ENCODE results near the gene RHO. TPM values are rescaled to one million over a fixed set of nuclear protein-coding genes. Genes with fewer than 3 reads are reported as not detected.

Gene RHO
- total RNA-seq, 1 donor from 2014 or later: not detected

- FAIRE-seq: no peak
Measured at GRCh38 chr3:129536374-129536667, 7.9 kb downstream of the RHO start.

GRCh38 chr3:129536804-129537203 is 8.4 kb downstream of the RHO start:
- no peak for TF ChIP-seq CTCF (IDR thresholded peaks at IDR 0.05; ENCODE audit: insufficient read depth, low read length, severe bottlenecking)
- H3K36me3 ChIP-seq (ENCODE audit: control insufficient read depth, insufficient read depth, low read length): no peaks in the 10 kb centered on the region
- no peaks in the 10 kb centered on the region for H3K27me3 ChIP-seq (ENCODE audit: control insufficient read depth, insufficient read depth, low read length)
- no peak overlapping the region for H3K4me3 ChIP-seq (ENCODE audit: low read depth, low read length)
- DNase-seq (ENCODE audit: low read depth): no peak
- FAIRE-seq: no peak

More at GRCh38 chr3:129536374-129536667, 7.9 kb downstream of the RHO start:
- no peak for TF ChIP-seq CTCF (IDR thresholded peaks at IDR 0.05; ENCODE audit: insufficient read depth, low read length, severe bottlenecking)
- H3K4me3 ChIP-seq (ENCODE audit: low read depth, low read length): no peak overlapping the region
- no peaks in the 10 kb centered on the region for H3K36me3 ChIP-seq (ENCODE audit: control insufficient read depth, insufficient read depth, low read length)
- no peak for DNase-seq (ENCODE audit: low read depth)
- no peaks in the 10 kb centered on the region for H3K27me3 ChIP-seq (ENCODE audit: control insufficient read depth, insufficient read depth, low read length)

- TF ChIP-seq CTCF (IDR thresholded peaks at IDR 0.05; ENCODE audit: insufficient read depth, low read length, severe bottlenecking): no peak
- Histone ChIP-seq H3K36me3 (ENCODE audit: control insufficient read depth, insufficient read depth, low read length) (no peaks in the 10 kb centered on the region), H3K27me3 (ENCODE audit: control insufficient read depth, insufficient read depth, low read length) (peaks cover 3% of the 10 kb centered on the region), H3K4me3 (ENCODE audit: low read depth, low read length) (no peak overlapping the region)
- DNase-seq (ENCODE audit: low read depth): no peak
- no peak for FAIRE-seq
Measured at GRCh38 chr3:129539206-129539605, 10.8 kb downstream of the RHO start.

- DNase-seq (ENCODE audit: low read depth) (no peak), FAIRE-seq (no peak)
- Histone ChIP-seq H3K4me3 (ENCODE audit: low read depth, low read length) (no peak overlapping the region), H3K27me3 (ENCODE audit: control insufficient read depth, insufficient read depth, low read length) (peaks cover 3% of the 10 kb centered on the region), H3K36me3 (ENCODE audit: control insufficient read depth, insufficient read depth, low read length) (no peaks in the 10 kb centered on the region)
- no peak for TF ChIP-seq CTCF (IDR thresholded peaks at IDR 0.05; ENCODE audit: insufficient read depth, low read length, severe bottlenecking)
Measured at GRCh38 chr3:129540776-129541516, 12.5 kb downstream of the RHO start.

GRCh38 chr3:129542747-129543146 is 14.3 kb downstream of the RHO start:
- FAIRE-seq (no peak), DNase-seq (ENCODE audit: low read depth) (no peak)
- no peak for TF ChIP-seq CTCF (IDR thresholded peaks at IDR 0.05; ENCODE audit: insufficient read depth, low read length, severe bottlenecking)
- Histone ChIP-seq H3K27me3 (ENCODE audit: control insufficient read depth, insufficient read depth, low read length) (peaks cover 3% of the 10 kb centered on the region), H3K4me3 (ENCODE audit: low read depth, low read length) (no peak overlapping the region), H3K36me3 (ENCODE audit: control insufficient read depth, insufficient read depth, low read length) (no peaks in the 10 kb centered on the region)

All from bronchial epithelial cell (primary cell).